Measurements from ENCODE around the gene PARD3B.

PARD3B gene

DNA sequence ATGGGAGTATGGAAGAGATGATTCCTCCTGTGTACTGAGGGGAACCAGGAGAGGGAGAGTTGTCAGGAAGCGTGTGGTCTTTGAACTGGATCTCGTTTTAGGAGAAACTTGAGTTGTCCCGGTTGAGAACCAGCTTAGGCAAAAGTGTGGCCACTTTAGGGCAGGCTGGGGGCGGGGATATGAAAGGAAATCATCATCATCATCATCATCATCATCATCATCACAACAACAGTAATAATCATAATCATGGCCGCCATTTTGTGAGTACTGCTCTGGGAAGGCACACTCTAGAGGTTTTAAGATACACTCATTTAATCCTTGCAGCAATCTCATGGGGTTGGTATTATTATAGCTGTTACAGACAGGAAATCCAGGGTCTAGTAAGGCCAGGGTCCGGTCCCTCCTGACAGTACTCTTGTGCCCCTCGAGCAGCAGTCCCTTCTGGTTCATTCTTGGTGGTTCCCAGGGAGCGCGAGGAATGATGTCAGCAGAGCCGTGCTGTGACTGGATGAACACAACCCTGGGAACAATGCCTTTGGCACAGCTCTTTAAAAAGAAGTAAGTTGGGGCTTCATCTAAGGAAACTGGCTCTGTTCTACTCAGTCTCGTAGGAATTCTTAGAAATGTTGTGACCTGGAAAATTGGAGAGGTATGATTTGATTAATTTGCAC lies 33.8 kb downstream of the PARD3B start:
- peaks cover 16% of the 10 kb centered on the region for H3K27me3 Mint-ChIP-seq
- no peak for ATAC-seq (replicated peaks; ENCODE audit: extremely low read depth, poor library complexity, severe bottlenecking)
- peaks cover 9% of the 10 kb centered on the region for H3K9me3 Mint-ChIP-seq
- no peak overlapping the region for H3K4me3 Mint-ChIP-seq
- no peak for DNase-seq (ENCODE audit: low spot score in 2 of 2)
- H3K27ac Mint-ChIP-seq (ENCODE audit: low read depth), result no peak overlapping the region
- H3K4me1 Mint-ChIP-seq, result no peaks in the 10 kb centered on the region
- H3K36me3 Mint-ChIP-seq (ENCODE audit: insufficient read depth), result no peaks in the 10 kb centered on the region

DNA sequence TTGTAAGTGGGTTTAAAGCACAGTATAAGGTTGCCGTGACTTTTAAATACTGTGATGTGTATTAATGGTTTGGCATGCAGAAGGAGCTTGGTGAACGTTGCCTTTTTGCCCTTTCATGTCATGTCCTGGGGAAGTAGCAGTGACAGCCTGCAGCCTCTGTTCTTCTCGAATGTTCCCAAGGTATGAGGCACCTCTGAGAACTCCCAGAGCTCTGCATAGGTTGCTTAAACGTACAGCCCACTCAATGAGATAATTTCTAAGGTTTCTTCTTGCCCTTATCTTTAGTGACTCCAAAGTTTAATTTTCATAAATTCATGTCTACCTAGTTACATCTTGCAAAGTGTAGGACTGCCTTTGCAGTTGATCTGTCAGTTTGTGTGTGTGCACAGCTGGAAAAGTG lies 36.7 kb downstream of the PARD3B start:
- DNase-seq (ENCODE audit: low spot score in 2 of 2), result no peak
- Mint-ChIP-seq H3K4me1 (no peaks in the 10 kb centered on the region), H3K27me3 (peaks cover 19% of the 10 kb centered on the region), H3K27ac (ENCODE audit: low read depth) (no peak overlapping the region), H3K9me3 (peaks cover 10% of the 10 kb centered on the region), H3K36me3 (ENCODE audit: insufficient read depth) (no peaks in the 10 kb centered on the region), H3K4me3 (no peak overlapping the region)
- ATAC-seq (replicated peaks; ENCODE audit: extremely low read depth, poor library complexity, severe bottlenecking), result no peak

DNA sequence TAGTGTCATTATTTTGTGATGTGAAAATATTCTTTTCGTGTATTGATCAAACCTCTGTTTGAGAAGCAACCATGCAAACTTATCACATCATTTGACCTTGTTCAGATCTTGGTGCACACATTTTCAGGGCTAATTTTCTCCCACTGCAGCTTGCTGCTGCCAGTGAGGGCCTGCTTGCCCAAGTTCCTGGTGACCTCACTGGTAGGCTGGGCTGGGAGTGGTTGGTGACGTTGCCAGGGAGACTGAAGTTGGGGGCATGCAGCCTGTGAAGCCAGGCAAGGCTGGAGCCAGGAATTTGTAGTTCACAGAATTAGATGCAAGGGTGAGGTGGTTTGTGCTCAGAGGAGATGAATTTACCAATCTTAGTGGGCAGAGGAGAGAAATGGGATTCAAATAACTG lies 38.5 kb downstream of the PARD3B start:
- no peak for DNase-seq (ENCODE audit: low spot score in 2 of 2)
- Mint-ChIP-seq H3K4me3 (no peak overlapping the region), H3K9me3 (peaks cover 7% of the 10 kb centered on the region), H3K27ac (ENCODE audit: low read depth) (no peak overlapping the region), H3K4me1 (no peaks in the 10 kb centered on the region), H3K36me3 (ENCODE audit: insufficient read depth) (no peaks in the 10 kb centered on the region), H3K27me3 (peaks cover 13% of the 10 kb centered on the region)
- ATAC-seq (replicated peaks; ENCODE audit: extremely low read depth, poor library complexity, severe bottlenecking), result no peak

DNA sequence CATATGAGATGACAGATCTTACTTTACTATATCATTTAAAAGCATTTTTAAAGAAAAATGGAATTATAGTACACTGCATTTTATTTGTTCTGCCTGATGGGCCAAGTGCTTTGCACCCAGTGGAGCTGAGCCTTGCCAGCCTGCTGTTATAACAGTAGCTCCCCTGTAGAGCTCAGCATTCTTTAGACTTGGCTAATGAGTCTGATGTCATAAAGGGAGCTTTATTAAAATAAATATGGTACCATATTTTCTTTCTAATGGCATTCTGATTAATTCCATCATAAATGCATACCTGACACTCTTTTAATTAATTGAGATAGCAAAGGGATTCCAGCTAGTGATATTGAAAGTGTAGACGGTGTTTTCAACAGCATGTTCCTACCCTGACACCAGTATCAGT lies 40.7 kb downstream of the PARD3B start:
- H3K4me1 Mint-ChIP-seq, result no peaks in the 10 kb centered on the region
- H3K4me3 Mint-ChIP-seq, result no peak overlapping the region
- H3K27ac Mint-ChIP-seq (ENCODE audit: low read depth), result no peak overlapping the region
- ATAC-seq (replicated peaks; ENCODE audit: extremely low read depth, poor library complexity, severe bottlenecking), result no peak
- no peak for DNase-seq (ENCODE audit: low spot score in 2 of 2)
- peaks cover 13% of the 10 kb centered on the region for H3K9me3 Mint-ChIP-seq
- no peaks in the 10 kb centered on the region for H3K36me3 Mint-ChIP-seq (ENCODE audit: insufficient read depth)
- H3K27me3 Mint-ChIP-seq, result peaks cover 10% of the 10 kb centered on the region

DNA sequence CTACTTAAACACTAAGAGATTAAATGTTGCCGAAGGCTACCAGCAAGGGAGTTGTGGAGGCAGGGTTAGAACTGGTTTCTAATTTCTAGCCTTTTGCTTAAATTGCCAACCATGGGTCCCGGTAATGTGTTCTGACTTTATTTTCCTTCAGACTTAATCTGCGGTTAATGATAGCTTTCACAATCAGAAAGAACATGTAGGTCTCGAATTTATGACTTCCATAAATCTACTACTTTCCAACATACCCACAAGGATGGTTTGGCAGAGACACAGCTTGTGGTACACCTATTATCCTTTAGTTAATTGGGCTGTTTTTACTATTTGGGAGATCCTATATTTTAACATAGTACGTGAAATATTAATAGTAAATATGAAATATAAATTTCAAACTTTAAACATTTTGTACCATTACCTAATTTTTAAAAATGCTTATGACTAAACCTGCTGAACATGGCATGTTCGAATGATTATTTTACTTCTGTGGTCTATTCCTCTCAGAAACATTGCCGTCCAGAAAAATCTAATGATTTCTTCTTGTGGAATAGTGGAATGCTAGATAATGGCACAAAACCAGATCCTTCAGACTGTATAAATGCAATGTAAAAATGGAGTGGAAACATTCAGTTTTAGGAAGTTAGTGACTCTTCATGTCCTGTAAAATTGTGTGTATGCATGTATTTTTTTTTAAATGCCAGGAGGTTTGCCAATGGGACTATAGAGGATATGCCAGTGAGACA lies 41.3 kb downstream of the PARD3B start:
- ATAC-seq (replicated peaks; ENCODE audit: extremely low read depth, poor library complexity, severe bottlenecking) (no peak), DNase-seq (ENCODE audit: low spot score in 2 of 2) (no peak)
- Mint-ChIP-seq H3K36me3 (ENCODE audit: insufficient read depth) (no peaks in the 10 kb centered on the region), H3K27ac (ENCODE audit: low read depth) (no peak overlapping the region), H3K27me3 (peaks cover 12% of the 10 kb centered on the region), H3K9me3 (peaks cover 13% of the 10 kb centered on the region), H3K4me1 (no peaks in the 10 kb centered on the region), H3K4me3 (no peak overlapping the region)

DNA sequence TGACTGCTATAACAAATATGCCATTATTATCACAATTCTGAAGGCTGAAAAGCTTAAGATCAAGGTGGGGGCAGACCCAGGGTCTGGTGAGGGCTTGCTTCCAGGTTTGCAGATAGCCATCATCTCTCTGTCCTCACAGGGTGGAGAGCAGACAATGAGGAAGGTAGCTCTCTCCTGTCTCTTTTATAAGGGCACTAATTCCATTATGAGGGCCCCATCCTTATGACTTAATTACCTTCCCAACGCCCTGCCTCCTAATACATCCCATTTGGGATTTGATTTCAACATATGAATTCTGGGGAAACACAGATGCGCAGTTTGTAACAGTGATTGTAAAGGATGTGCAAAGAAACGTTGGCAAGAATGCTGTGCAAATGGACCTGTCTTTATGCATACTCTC lies 44.8 kb downstream of the PARD3B start:
- no peak overlapping the region for H3K27ac Mint-ChIP-seq (ENCODE audit: low read depth)
- no peak for ATAC-seq (replicated peaks; ENCODE audit: extremely low read depth, poor library complexity, severe bottlenecking)
- H3K36me3 Mint-ChIP-seq (ENCODE audit: insufficient read depth), result no peaks in the 10 kb centered on the region

DNA sequence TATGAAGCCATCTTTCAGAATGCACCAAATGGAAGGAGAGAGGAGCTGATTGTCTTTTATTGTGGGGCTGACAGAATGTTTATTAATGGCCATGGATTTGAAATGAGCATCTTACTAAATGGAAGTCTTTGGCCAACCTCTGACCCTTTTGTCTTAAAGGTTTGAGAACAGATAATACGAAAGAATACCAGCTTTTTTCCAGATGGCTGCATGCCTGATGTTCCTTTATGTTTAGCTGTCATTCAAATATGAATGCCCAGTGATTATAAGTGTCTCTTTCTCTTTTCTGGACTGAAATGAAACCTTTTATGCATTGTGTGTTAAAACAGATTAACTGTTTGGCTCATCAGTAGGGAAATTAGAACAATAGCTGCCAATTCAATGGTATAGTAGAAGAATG lies 46.0 kb downstream of the PARD3B start:
- Mint-ChIP-seq H3K36me3 (ENCODE audit: insufficient read depth) (no peaks in the 10 kb centered on the region), H3K9me3 (peaks cover 7% of the 10 kb centered on the region), H3K4me1 (no peaks in the 10 kb centered on the region), H3K27ac (ENCODE audit: low read depth) (no peak overlapping the region), H3K4me3 (no peak overlapping the region), H3K27me3 (peaks cover 9% of the 10 kb centered on the region)
- ATAC-seq (replicated peaks; ENCODE audit: extremely low read depth, poor library complexity, severe bottlenecking), result no peak
- DNase-seq (ENCODE audit: low spot score in 2 of 2), result no peak

More for the DNA sequence above, 44.8 kb downstream of the PARD3B start:
- peaks cover 7% of the 10 kb centered on the region for H3K9me3 Mint-ChIP-seq
- H3K4me1 Mint-ChIP-seq, result no peaks in the 10 kb centered on the region
- peaks cover 9% of the 10 kb centered on the region for H3K27me3 Mint-ChIP-seq
- no peak for DNase-seq (ENCODE audit: low spot score in 2 of 2)
- no peak overlapping the region for H3K4me3 Mint-ChIP-seq

DNA sequence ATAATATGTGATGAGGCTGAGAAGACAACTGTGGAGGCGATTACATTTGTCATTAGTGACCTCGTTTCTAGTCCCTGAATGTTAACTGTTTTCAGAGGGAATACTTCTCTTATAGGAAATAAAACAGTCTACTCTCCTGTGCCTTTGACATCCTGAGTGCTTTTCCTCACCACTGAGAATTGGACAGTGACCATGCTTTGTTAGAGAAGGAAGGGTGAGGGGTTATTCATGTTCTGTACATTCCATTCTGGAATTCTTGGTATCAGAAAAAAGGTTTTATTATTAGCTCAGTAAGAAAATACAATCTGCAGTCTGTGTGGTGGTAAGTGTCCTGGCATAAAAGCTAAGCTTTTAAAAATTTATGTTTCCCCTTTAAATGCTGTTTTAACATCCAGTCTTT lies 58.8 kb downstream of the PARD3B start:
- Mint-ChIP-seq H3K4me3 (no peak overlapping the region), H3K4me1 (no peaks in the 10 kb centered on the region), H3K27ac (ENCODE audit: low read depth) (no peak overlapping the region), H3K36me3 (ENCODE audit: insufficient read depth) (no peaks in the 10 kb centered on the region), H3K27me3 (peaks cover 10% of the 10 kb centered on the region), H3K9me3 (peaks cover 5% of the 10 kb centered on the region)
- ATAC-seq (replicated peaks; ENCODE audit: extremely low read depth, poor library complexity, severe bottlenecking) (no peak), DNase-seq (ENCODE audit: low spot score in 2 of 2) (no peak)

DNA sequence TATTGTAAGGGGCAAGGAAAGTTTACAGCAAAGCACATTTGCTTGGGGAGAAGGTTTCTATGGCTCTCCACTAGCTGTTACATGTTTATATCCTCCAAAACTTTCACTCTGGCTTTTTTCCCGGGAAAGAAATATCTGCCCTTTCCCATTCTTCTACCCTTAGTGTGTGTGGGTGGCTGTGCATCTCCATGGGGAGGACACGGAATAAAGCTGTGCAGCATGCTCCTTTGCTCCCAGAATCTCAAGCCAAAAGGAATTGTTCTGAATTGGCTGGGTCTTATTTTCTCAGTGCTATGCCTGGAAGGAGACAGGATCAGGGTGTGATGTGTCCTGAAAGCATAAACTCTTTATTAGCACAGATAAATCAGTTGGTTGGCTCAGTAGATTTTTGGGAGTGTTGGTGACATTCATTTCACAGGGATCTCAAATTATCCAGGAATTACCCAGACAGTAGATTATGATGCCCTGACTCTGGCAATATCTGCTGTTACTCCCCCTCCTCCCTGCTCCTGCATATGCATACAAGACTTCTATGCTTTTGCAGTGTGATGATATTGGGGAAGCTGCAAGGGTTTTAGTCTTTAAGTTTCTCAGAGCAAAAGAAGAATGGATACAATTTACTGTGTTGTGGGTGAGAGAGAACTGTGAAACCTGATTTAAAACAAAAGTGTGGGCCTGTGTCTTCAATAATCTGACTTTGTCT lies 63.1 kb downstream of the PARD3B start:
- Mint-ChIP-seq H3K4me1 (no peaks in the 10 kb centered on the region), H3K4me3 (no peak overlapping the region), H3K27me3 (peaks cover 11% of the 10 kb centered on the region), H3K36me3 (ENCODE audit: insufficient read depth) (no peaks in the 10 kb centered on the region), H3K27ac (ENCODE audit: low read depth) (no peak overlapping the region), H3K9me3 (peaks cover 5% of the 10 kb centered on the region)
- DNase-seq (ENCODE audit: low spot score in 2 of 2) (no peak), ATAC-seq (replicated peaks; ENCODE audit: extremely low read depth, poor library complexity, severe bottlenecking) (no peak)

DNA sequence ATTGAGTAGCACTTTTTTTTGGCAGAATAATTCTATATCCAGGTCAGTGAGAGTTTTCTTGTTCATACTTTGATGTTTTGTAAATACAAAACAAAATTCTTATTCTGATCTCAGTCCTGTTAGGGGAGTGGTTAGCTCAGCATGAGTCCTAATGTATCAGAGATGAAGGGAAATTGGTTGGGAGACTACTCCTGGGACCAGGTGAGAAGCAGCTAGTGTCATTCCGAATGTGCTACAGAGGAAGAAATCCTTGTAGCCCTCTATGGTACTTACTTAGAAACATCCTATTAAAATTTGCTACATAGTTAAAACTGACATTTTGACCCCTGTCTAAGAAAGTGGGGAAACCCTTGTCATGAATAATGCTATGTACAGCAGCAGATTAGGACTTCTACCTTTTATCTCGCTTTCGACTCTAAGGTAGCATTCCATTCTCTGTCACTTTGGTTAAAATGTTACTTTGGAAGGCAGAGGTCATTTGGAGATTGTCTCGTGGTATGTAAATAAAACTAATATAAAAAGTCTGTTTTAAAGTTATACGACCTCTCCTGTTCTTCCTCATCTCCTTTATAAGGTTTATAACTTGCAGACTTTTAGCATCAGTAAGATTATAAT lies 65.8 kb downstream of the PARD3B start:
- H3K9me3 Mint-ChIP-seq, result peaks cover 5% of the 10 kb centered on the region
- H3K27me3 Mint-ChIP-seq, result peaks cover 16% of the 10 kb centered on the region
- no peak overlapping the region for H3K27ac Mint-ChIP-seq (ENCODE audit: low read depth)
- no peaks in the 10 kb centered on the region for H3K4me1 Mint-ChIP-seq
- H3K36me3 Mint-ChIP-seq (ENCODE audit: insufficient read depth), result no peaks in the 10 kb centered on the region
- H3K4me3 Mint-ChIP-seq, result no peak overlapping the region
- ATAC-seq (replicated peaks; ENCODE audit: extremely low read depth, poor library complexity, severe bottlenecking) (no peak), DNase-seq (ENCODE audit: low spot score in 2 of 2) (no peak)

DNA sequence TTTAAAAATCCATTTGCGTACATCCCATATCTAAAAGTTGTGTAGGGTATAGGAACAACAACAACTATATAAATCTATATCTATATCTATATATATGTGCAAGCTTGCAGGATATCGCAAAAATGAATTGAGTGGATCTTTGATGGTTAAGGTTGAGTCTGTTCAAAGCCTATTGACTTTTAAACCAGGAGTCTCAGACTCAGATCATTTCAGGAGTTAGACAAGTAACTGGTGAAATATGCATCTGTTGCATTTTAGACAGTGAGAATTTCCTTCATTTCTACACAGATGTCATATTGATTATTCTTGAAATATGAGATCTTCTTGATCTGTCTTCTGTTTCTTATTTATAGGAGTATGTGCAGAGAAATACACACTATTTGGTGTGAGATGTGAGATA lies 66.5 kb downstream of the PARD3B start:
- no peak overlapping the region for H3K4me3 Mint-ChIP-seq
- peaks cover 5% of the 10 kb centered on the region for H3K9me3 Mint-ChIP-seq
- ATAC-seq (replicated peaks; ENCODE audit: extremely low read depth, poor library complexity, severe bottlenecking), result no peak
- no peak for DNase-seq (ENCODE audit: low spot score in 2 of 2)
- H3K4me1 Mint-ChIP-seq, result no peaks in the 10 kb centered on the region
- no peak overlapping the region for H3K27ac Mint-ChIP-seq (ENCODE audit: low read depth)
- no peaks in the 10 kb centered on the region for H3K36me3 Mint-ChIP-seq (ENCODE audit: insufficient read depth)
- H3K27me3 Mint-ChIP-seq, result peaks cover 16% of the 10 kb centered on the region

DNA sequence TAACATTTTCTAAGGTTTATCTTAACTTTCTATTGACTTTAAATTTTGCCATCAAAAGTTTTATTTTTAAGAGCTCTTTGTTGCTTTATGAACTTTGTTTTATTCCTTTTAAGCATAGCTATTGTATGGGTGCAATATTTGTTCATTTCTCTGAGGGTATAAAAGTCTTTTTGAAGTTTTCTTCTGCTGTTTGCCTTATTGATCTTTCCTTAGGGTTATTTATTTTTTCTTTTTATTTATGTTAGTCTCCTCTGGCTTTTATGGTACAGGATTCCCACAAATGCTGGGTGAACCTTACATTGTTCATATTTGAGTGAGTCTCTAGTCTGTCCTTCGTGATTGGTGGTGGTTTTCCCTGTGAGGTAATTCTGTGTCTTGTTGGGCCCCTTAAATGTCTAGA lies 68.4 kb downstream of the PARD3B start:
- H3K27me3 Mint-ChIP-seq, result peaks cover 16% of the 10 kb centered on the region
- no peak overlapping the region for H3K4me3 Mint-ChIP-seq
- no peaks in the 10 kb centered on the region for H3K36me3 Mint-ChIP-seq (ENCODE audit: insufficient read depth)
- ATAC-seq (replicated peaks; ENCODE audit: extremely low read depth, poor library complexity, severe bottlenecking) (no peak), DNase-seq (ENCODE audit: low spot score in 2 of 2) (no peak)
- H3K4me1 Mint-ChIP-seq, result no peaks in the 10 kb centered on the region
- H3K9me3 Mint-ChIP-seq, result no peaks in the 10 kb centered on the region
- H3K27ac Mint-ChIP-seq (ENCODE audit: low read depth), result no peak overlapping the region
